H9 (cell line): ENCODE measurements around the gene KRTDAP. TPM values are rescaled to one million over a fixed set of nuclear protein-coding genes. Genes with fewer than 3 reads are reported as not detected.

Experiments used
- DNase-seq: peaks from one replicate; pipeline ENCODE4 v3.0.0-alpha.2; 2017
- H2AFZ ChIP-seq: one replicate; pipeline ENCODE4 v1.6.1; 2013; ENCODE audit warnings: mild to moderate bottlenecking, low read length, control low read depth, moderate library complexity
- H2AK5ac ChIP-seq: 2 replicates; pipeline ENCODE4 v1.6.1; 2013; ENCODE audit warnings: low read length, control low read depth, mixed read lengths; ENCODE audit not compliant: insufficient read length
- H2BK120ac ChIP-seq: one replicate; pipeline ENCODE4 v1.6.1; 2013; ENCODE audit warnings: low read depth, mild to moderate bottlenecking, low read length, control low read depth, inconsistent platforms; ENCODE audit not compliant: poor library complexity, severe bottlenecking
- H2BK12ac ChIP-seq: 2 replicates; pipeline ENCODE4 v1.6.1; 2013; ENCODE audit warnings: low read length, control low read depth, mixed read lengths, low read depth; ENCODE audit not compliant: insufficient read length
- H2BK15ac ChIP-seq: 2 replicates; pipeline ENCODE4 v1.6.1; 2013; ENCODE audit warnings: low read depth, low read length, control low read depth
- H2BK20ac ChIP-seq: one replicate; pipeline ENCODE4 v1.6.1; 2013; ENCODE audit warnings: low read depth, mild to moderate bottlenecking, low read length, control low read depth, inconsistent platforms; ENCODE audit not compliant: poor library complexity, severe bottlenecking
- H2BK5ac ChIP-seq: 2 replicates; pipeline ENCODE4 v1.6.1; 2013; ENCODE audit warnings: low read length, control low read depth, mixed read lengths; ENCODE audit not compliant: insufficient read length
- H3K14ac ChIP-seq: 2 replicates; pipeline ENCODE4 v1.6.1; 2013; ENCODE audit warnings: low read length, control low read depth; ENCODE audit not compliant: insufficient read depth
- H3K18ac ChIP-seq: 2 replicates; pipeline ENCODE4 v1.6.1; 2013; ENCODE audit warnings: low read depth, mild to moderate bottlenecking, mixed read lengths, low read length, control low read depth; ENCODE audit not compliant: insufficient read length
- H3K23ac ChIP-seq: 2 replicates; pipeline ENCODE4 v1.6.1; 2013; ENCODE audit warnings: low read length, control low read depth, mixed read lengths, low read depth; ENCODE audit not compliant: insufficient read length
- H3K23me2 ChIP-seq: 2 replicates; pipeline ENCODE4 v1.6.1; 2013; ENCODE audit warnings: low read depth, mild to moderate bottlenecking, mixed read lengths, low read length, control low read depth; ENCODE audit not compliant: insufficient read length, poor library complexity, severe bottlenecking
- H3K27ac ChIP-seq: 2 replicates; pipeline ENCODE4 v1.5.1; 2013; ENCODE audit warnings: low read length, control low read depth, mixed read lengths, low read depth; ENCODE audit not compliant: insufficient read length
- H3K27me3 ChIP-seq: 2 replicates; pipeline ENCODE4 v1.6.1; 2013; ENCODE audit warnings: low read length, control low read depth, inconsistent platforms; ENCODE audit not compliant: insufficient read depth
- H3K4ac ChIP-seq: 2 replicates; pipeline ENCODE4 v1.6.1; 2013; ENCODE audit warnings: low read depth, mild to moderate bottlenecking, control low read depth, inconsistent platforms, low read length, moderate library complexity
- H3K4me1 ChIP-seq: 2 replicates; pipeline ENCODE4 v1.6.1; 2013; ENCODE audit warnings: low read length, control low read depth, inconsistent platforms; ENCODE audit not compliant: insufficient read depth
- H3K4me2 ChIP-seq: 2 replicates; pipeline ENCODE4 v1.6.1; 2013; ENCODE audit warnings: low read length, control low read depth, mixed read lengths; ENCODE audit not compliant: insufficient read length, insufficient read depth
- H3K56ac ChIP-seq: 2 replicates; pipeline ENCODE4 v1.6.1; 2013; ENCODE audit warnings: low read depth, mild to moderate bottlenecking, mixed read lengths, low read length, control low read depth; ENCODE audit not compliant: insufficient read length
- H3K79me1 ChIP-seq: 2 replicates; pipeline ENCODE4 v1.6.1; 2013; ENCODE audit warnings: low read depth, mild to moderate bottlenecking, moderate library complexity, low read length, control low read depth, inconsistent platforms; ENCODE audit not compliant: insufficient read depth, poor library complexity, severe bottlenecking
- H3K79me2 ChIP-seq: 2 replicates; pipeline ENCODE4 v1.6.1; 2013; ENCODE audit warnings: low read length, control low read depth, inconsistent platforms; ENCODE audit not compliant: insufficient read depth
- H3K9ac ChIP-seq: 2 replicates; pipeline ENCODE4 v1.6.1; 2013; ENCODE audit warnings: low read length, control low read depth, mixed read lengths; ENCODE audit not compliant: insufficient read length; ENCODE audit errors: extremely low read depth
- H3K9me3 ChIP-seq: one replicate; pipeline ENCODE4 v1.6.1; 2013; ENCODE audit warnings: low read depth, low read length, inconsistent platforms; ENCODE audit not compliant: control insufficient read depth
- H3T11ph ChIP-seq: one replicate; pipeline ENCODE4 v1.6.1; 2013; ENCODE audit warnings: mild to moderate bottlenecking, low read length, control low read depth, inconsistent platforms
- H4K20me1 ChIP-seq: one replicate; pipeline ENCODE4 v1.6.1; 2013; ENCODE audit not compliant: control insufficient read depth, insufficient read length, insufficient read depth
- H4K5ac ChIP-seq: 2 replicates; pipeline ENCODE4 v1.6.1; 2013; ENCODE audit warnings: low read depth, mild to moderate bottlenecking, mixed read lengths, low read length, control low read depth; ENCODE audit not compliant: insufficient read length
- H4K8ac ChIP-seq: replicated peaks from 2 replicates; pipeline ENCODE4 v1.6.1; 2013; ENCODE audit warnings: low read length, control low read depth, mixed read lengths, low read depth; ENCODE audit not compliant: insufficient read length
- H4K91ac ChIP-seq: 2 replicates; pipeline ENCODE4 v1.6.1; 2013; ENCODE audit warnings: low read depth, mild to moderate bottlenecking, moderate library complexity, mixed read lengths, low read length, control low read depth; ENCODE audit not compliant: insufficient read length
- H3K27ac Mint-ChIP-seq, 3 experiments: 2 replicates in 2 of 3; 3 replicates in 1 of 3; pipeline ENCODE4 v1.8.0; 2020 to 2021; ENCODE audit warnings: mixed read lengths in 3 of 3, mild to moderate bottlenecking in 1 of 3, moderate library complexity in 1 of 3
- H3K27me3 Mint-ChIP-seq: 2 replicates; pipeline ENCODE4 v1.8.0; 2021; ENCODE audit warnings: low read depth, mild to moderate bottlenecking, moderate library complexity, mixed read lengths
- H3K36me3 Mint-ChIP-seq, 3 experiments: 2 replicates in 2 of 3; 3 replicates in 1 of 3; pipeline ENCODE4 v1.8.0; 2020 to 2021; ENCODE audit warnings: low read depth in 3 of 3, mixed read lengths in 3 of 3; ENCODE audit not compliant: insufficient read depth in 1 of 3
- H3K4me1 Mint-ChIP-seq, 2 experiments: 2 replicates each; pipeline ENCODE4 v1.8.0; 2020; ENCODE audit warnings: mixed read lengths in 2 of 2
- H3K4me3 Mint-ChIP-seq, 2 experiments: 2 replicates in 1 of 2; 3 replicates in 1 of 2; pipeline ENCODE4 v1.8.0; 2020 to 2021; ENCODE audit warnings: mild to moderate bottlenecking in 2 of 2, mixed read lengths in 2 of 2, moderate library complexity in 1 of 2
- H3K9me3 Mint-ChIP-seq, 2 experiments: 2 replicates in 1 of 2; 3 replicates in 1 of 2; pipeline ENCODE4 v1.8.0; 2020; ENCODE audit warnings: mild to moderate bottlenecking in 2 of 2, mixed read lengths in 2 of 2, moderate library complexity in 1 of 2
- CTCF ChIP-seq: fragments of 200-600 bp; sonication (generic); conservative IDR thresholded peaks from 3 replicates; pipeline ENCODE4 v1.8.0; 2021; ENCODE audit warnings: antibody characterized with exemption, mild to moderate bottlenecking
- WGBS: extraction: QIAGEN DNeasy Blood & Tissue Kit; methylation state at CpG from one replicate; pipeline ENCODE4 v1.1.7; 2013; ENCODE audit warnings: missing lambda C conversion rate, low lambda C conversion rate, mixed read lengths; ENCODE audit not compliant: insufficient read length; ENCODE audit errors: extremely low coverage; 5-methylcytosine and 5-hydroxymethylcytosine counted together
- total RNA-seq: library from RNA; stranded (reverse); gene quantifications from 2 replicates; pipeline ENCODE4 v1.2.1, GENCODE V29; 2021

KRTDAP gene
- total RNA-seq, 1 experiment from 2014 or later, result 0.87 TPM

GRCh38 chr19:35486268-35486708, 4.0 kb downstream of the KRTDAP start:
- H3K27ac Mint-ChIP-seq, result no peak overlapping the region
- Histone ChIP-seq H3K79me1 (no peaks in the 10 kb centered on the region), H3K27ac (no peak overlapping the region), H3K56ac (no peak overlapping the region), H2BK5ac (no peak overlapping the region), H4K91ac (no peak overlapping the region), H2BK12ac (no peak overlapping the region), H3K23me2 (no peaks in the 10 kb centered on the region), H3K18ac (no peak overlapping the region), H3K27me3 (no peaks in the 10 kb centered on the region), H2BK120ac (no peak overlapping the region), H4K8ac (no peak overlapping the region), H3K14ac (no peak overlapping the region), H3K4me2 (no peak overlapping the region), H2BK15ac (no peak overlapping the region), H3K9ac (no peak overlapping the region), H3K9me3 (no peaks in the 10 kb centered on the region), H3T11ph (no peak overlapping the region), H3K79me2 (no peaks in the 10 kb centered on the region), H2AFZ (no peak overlapping the region), H3K23ac (no peak overlapping the region), H3K4ac (no peak overlapping the region), H4K20me1 (no peaks in the 10 kb centered on the region), H3K4me1 (no peaks in the 10 kb centered on the region), H4K5ac (no peak overlapping the region), H2BK20ac (no peak overlapping the region), H2AK5ac (no peak overlapping the region)
- H3K4me1 Mint-ChIP-seq, result peaks cover 0 to 3% of the 10 kb centered on the region in 2 experiments; a peak in 1 of 4 replicates
- peaks cover 37% of the 10 kb centered on the region for H3K27me3 Mint-ChIP-seq
- no peak overlapping the region for H3K4me3 Mint-ChIP-seq
- no peaks in the 10 kb centered on the region for H3K36me3 Mint-ChIP-seq
- WGBS, result no CpG with 5 or more reads among the region's 3 CpGs
- no peaks in the 10 kb centered on the region for H3K9me3 Mint-ChIP-seq
- DNase-seq, result no peak
- no peak for TF ChIP-seq CTCF
